AG04450 (cell line): ENCODE results near the gene SNX9. TPM values are rescaled to one million over a fixed set of nuclear protein-coding genes. Genes with fewer than 3 reads are reported as not detected.
A peak's percentile ranks its signal among the peaks of the same experiment; 100 is the strongest.
"Not testable (repeated sequence)": the region's sequence is repeated elsewhere in the genome, so short reads cannot be mapped to it uniquely, and the experiment has no call there.

Experiments
- CTCF ChIA-PET: fragments of 300-600, 350-600 bp; formaldehyde crosslinking; extraction: SDS; loops from one replicate; lab custom pipeline; 2022; ENCODE audit warnings: antibody characterized with exemption, inconsistent platforms; lab: Charles Lee
- POLR2A ChIA-PET: fragments of 350-600 bp; formaldehyde crosslinking; extraction: SDS; loops from one replicate; lab custom pipeline; 2021; ENCODE audit warnings: antibody characterized with exemption, inconsistent platforms; lab: Yijun Ruan, JAX
- DNase-seq: peaks from one replicate; pipeline ENCODE4 v3.0.0-alpha.2; 2011; ENCODE audit warnings: low read depth, low spot score
- H3K27ac ChIP-seq: one replicate; pipeline ENCODE4 v1.5.1; 2012; ENCODE audit warnings: low read depth, low read length, control low read depth
- H3K27me3 ChIP-seq: one replicate; pipeline ENCODE4 v1.6.0; 2012; ENCODE audit warnings: low read length; ENCODE audit not compliant: control insufficient read depth, insufficient read depth
- H3K4me3 ChIP-seq: 2 replicates; pipeline ENCODE4 v1.5.1; 2011; ENCODE audit warnings: mild to moderate bottlenecking, low read depth, low read length, control low read depth
- H3K9me3 ChIP-seq: 2 replicates; pipeline ENCODE4 v1.5.1; 2012; ENCODE audit warnings: low read length; ENCODE audit not compliant: control insufficient read depth, insufficient read depth
- polyA plus RNA-seq: library from polyadenylated mRNA; depleted of rRNA; stranded (reverse); fragments of >200 nt; gene quantifications from 2 replicates; pipeline ENCODE4 v1.2.3, GENCODE V29; 2011
- TF ChIP-seq, protein P1 (sequence below): IDR thresholded peaks from 2 replicates; pipeline ENCODE4 v1.5.1; 2011; ENCODE audit warnings: low read depth, low read length, control low read depth, inconsistent platforms

SNX9 gene
- polyA plus RNA-seq, 1 experiment, result 58.7 TPM

DNA sequence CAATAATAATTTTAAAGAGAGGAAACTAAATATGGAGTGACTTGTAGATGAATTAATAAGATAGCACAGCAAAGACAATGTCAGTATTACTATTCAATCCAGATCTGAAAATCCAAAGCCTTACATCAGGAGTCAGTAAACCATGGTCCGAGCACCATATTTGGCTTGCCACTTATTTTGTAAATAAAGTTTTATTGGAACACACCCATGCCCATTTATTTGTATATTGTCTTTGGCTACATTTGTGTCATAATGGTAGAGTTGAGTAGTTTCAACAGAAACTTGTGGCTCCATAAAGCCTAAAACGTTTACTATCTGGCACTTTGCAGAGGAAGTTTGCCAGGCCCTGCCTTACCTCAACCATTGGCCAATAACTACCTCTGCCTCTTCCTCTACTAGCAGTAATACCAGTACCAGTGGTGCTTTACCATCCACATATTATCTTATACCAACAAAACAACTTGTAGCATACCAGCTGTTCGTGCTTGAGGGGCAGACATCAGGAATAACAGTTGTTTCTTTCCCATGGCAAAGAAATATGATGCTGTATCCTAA, 106.8 kb downstream of the SNX9 start:
- CTCF ChIA-PET, result no interaction called here
- POLR2A ChIA-PET, result no interaction called here

DNA sequence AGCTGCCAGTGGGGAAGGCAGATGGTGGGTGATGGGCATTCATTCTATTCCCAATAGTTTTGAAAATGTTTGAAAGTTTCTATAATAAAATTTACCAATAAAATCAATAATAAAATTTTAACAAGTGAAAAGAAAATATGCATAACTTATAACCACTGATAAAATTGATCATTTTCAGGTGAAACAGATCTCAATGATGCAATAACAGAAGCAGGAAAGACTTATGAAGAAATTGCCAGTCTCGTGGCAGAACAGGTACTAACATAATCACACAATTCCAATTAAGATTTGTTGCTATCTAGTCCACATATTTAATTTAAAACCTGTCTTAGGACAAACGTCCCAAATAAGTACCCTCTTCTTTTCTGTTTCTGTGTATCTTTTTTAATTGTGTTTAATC, 112.7 kb downstream of the SNX9 start:
- ChIA-PET POLR2A (no interaction called here), CTCF (interaction anchor here (1.5 kb wide), 1 partner anchor 179 kb away, joined by 3 read pairs; no protein-coding TSS in a partner anchor)

More for the DNA sequence above, 106.8 kb downstream of the SNX9 start:
- DNase-seq, result no peak
- Histone ChIP-seq H3K27me3 (no peaks in the 10 kb centered on the region), H3K27ac (no peak overlapping the region), H3K4me3 (no peak overlapping the region), H3K9me3 (no peaks in the 10 kb centered on the region)
- TF ChIP-seq, protein P1, sequence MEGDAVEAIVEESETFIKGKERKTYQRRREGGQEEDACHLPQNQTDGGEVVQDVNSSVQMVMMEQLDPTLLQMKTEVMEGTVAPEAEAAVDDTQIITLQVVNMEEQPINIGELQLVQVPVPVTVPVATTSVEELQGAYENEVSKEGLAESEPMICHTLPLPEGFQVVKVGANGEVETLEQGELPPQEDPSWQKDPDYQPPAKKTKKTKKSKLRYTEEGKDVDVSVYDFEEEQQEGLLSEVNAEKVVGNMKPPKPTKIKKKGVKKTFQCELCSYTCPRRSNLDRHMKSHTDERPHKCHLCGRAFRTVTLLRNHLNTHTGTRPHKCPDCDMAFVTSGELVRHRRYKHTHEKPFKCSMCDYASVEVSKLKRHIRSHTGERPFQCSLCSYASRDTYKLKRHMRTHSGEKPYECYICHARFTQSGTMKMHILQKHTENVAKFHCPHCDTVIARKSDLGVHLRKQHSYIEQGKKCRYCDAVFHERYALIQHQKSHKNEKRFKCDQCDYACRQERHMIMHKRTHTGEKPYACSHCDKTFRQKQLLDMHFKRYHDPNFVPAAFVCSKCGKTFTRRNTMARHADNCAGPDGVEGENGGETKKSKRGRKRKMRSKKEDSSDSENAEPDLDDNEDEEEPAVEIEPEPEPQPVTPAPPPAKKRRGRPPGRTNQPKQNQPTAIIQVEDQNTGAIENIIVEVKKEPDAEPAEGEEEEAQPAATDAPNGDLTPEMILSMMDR, result no peak

DNA sequence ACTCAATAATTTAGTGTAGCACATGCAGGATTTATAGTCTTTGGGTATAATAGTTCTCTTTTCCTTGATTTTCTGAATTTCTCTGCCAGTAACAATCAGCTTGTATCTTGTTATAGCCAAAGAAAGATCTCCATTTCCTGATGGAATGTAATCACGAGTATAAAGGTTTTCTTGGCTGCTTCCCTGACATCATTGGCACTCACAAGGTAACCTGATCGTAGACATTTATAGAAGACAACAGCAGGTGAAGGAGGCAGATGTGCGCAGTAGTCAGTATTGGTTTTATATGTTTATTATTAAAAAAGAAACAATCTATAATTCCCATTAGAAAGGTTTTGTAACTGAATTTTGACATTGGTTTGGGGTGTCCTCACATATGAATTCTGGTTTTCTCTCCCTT, 114.3 kb downstream of the SNX9 start:
- TF ChIP-seq, protein P1, result no peak
- Histone ChIP-seq H3K4me3 (no peak overlapping the region), H3K27me3 (no peaks in the 10 kb centered on the region), H3K27ac (no peak overlapping the region), H3K9me3 (no peaks in the 10 kb centered on the region; the same call in 1 of the 2 replicates)
- CTCF ChIA-PET, result interaction anchor here (1.2 kb wide), 1 partner anchor 134 kb away, joined by 3 read pairs; no protein-coding TSS in a partner anchor
- POLR2A ChIA-PET, result no interaction called here
- DNase-seq, result no peak

More for the DNA sequence above, 112.7 kb downstream of the SNX9 start:
- H3K9me3 ChIP-seq, result no peaks in the 10 kb centered on the region
- no peak for DNase-seq
- no peak overlapping the region for H3K4me3 ChIP-seq
- TF ChIP-seq, protein P1, result no peak
- no peak overlapping the region for H3K27ac ChIP-seq
- no peaks in the 10 kb centered on the region for H3K27me3 ChIP-seq

DNA sequence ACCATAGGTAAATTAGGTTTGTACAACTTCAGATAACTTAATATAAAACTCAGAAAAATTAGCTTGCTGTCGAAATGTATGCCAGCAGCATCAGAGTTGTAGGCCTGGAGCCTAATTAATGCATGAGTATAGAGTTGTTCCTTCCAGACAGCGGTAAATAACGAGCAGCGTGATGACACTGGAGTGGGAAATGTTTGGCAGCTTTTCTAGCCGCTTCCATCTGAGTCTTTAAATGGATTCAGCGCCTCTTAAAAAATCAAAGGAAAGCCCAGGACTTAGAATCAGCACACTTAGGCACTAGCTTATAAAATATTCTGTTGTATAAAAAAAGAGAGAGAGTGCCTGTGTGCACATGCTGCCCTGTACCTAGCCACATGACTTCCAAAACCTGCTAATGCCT, 114.9 kb downstream of the SNX9 start:
- ChIA-PET POLR2A (no interaction called here), CTCF (interaction anchor here (1.2 kb wide), 2 partner anchors 134 to 135 kb away, joined by 3 to 5 read pairs; no protein-coding TSS in a partner anchor)
- no peaks in the 10 kb centered on the region; the same call in 1 of the 2 replicates for H3K9me3 ChIP-seq
- peak overlapping the region; percentile 4 for H3K27ac ChIP-seq
- no peak for DNase-seq
- H3K27me3 ChIP-seq, result no peaks in the 10 kb centered on the region
- TF ChIP-seq, protein P1, result no peak
- H3K4me3 ChIP-seq, result no peak overlapping the region

DNA sequence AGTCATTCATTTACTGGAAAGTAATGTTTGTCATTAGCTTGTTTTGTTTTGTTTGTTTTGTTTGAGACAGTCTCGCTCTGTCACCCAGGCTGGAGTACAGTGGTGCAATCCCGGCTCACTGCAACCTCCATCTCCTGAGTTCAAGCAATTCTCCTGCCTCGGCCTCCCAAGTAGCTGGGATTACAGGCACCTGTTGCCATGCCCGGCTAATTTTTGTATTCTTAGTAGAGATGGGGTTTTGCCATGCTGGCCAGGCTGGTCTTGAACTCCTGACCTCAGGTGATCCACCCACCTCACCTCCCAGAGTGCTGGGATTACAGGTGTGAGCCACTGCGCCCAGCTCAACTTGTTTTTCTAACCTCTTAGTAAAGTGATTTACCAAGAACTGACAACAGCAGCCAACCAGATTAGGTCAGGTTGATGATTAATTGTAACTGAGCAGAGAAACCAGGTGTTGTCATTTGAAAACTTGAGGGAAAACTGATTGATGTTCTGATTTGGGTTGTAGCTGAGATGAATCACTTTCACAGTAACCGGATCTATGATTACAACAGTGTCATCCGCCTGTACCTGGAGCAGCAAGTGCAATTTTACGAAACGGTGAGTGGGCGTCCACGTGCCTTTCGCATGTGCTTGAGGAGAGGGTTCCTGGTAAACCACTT, 117.5 kb downstream of the SNX9 start:
- POLR2A ChIA-PET, result interaction anchor here (0.5 kb wide), 1 partner anchor 23 kb away, joined by 5 read pairs; no protein-coding TSS in a partner anchor
- H3K27me3 ChIP-seq, DNase-seq, CTCF ChIA-PET, H3K27ac ChIP-seq, H3K4me3 ChIP-seq, H3K9me3 ChIP-seq: not testable (repeated sequence)
